GM18951 (cell line): ENCODE results near the gene BOC.

Experiments used
- POLR2A ChIP-seq: IDR thresholded peaks from 4 replicates; pipeline ENCODE4 v1.6.1; 2011; ENCODE audit warnings: mild to moderate bottlenecking; ENCODE audit not compliant: insufficient read length, insufficient read depth; ENCODE audit errors: extremely low read depth
- in situ Hi-C: fragments of 300-500 bp; cut with MboI; formaldehyde crosslinking; loops from one replicate; pipeline ENCODE4 v1.12.0; 2022; ENCODE audit warnings: low sequenced_read_pairs, mixed read lengths, inconsistent platforms; ENCODE audit not compliant: unreplicated experiment

BOC gene

DNA sequence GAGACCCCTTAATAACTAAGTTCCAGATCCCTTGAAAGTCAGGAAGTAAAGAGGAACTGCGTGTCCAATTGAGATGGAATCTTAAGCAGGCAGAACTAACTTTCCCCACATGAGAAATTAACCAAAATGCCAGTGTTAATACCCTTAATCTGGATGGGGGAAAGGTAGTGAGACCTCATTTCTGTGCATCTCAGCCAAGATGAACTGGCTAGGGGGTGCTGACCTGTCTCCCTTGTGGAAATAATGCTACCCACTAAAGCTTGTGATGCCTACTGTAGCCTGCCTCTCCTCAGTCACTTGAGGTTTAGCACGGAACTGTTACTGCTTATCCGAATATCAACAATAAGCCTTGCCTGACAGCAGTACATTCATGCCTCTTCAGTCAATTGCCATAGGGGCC is 15.1 kb downstream of the BOC start:
- in situ Hi-C loops = no loop called here
- TF ChIP-seq POLR2A = no peak

DNA sequence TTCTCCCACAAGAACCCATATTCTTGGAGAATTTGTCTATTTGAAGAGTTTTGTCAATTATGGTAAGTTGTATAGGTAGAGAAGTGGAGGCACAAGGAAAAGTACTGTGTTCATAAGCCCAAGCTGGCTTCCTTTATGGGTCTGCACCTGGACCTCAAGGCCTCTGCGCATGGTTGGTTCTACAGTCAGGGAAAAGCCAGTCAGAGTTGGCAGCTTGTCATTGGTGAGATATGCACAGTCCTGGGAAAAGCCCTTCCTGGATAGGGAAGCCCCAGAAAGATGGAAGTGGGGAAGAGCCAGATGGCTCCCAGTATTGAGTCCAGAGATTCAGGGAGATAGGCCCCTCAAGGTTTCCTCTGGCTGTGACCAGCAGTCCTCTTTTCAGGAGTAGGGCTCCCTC is 15.8 kb downstream of the BOC start:
- no peak for TF ChIP-seq POLR2A
- in situ Hi-C loops = no loop called here

DNA sequence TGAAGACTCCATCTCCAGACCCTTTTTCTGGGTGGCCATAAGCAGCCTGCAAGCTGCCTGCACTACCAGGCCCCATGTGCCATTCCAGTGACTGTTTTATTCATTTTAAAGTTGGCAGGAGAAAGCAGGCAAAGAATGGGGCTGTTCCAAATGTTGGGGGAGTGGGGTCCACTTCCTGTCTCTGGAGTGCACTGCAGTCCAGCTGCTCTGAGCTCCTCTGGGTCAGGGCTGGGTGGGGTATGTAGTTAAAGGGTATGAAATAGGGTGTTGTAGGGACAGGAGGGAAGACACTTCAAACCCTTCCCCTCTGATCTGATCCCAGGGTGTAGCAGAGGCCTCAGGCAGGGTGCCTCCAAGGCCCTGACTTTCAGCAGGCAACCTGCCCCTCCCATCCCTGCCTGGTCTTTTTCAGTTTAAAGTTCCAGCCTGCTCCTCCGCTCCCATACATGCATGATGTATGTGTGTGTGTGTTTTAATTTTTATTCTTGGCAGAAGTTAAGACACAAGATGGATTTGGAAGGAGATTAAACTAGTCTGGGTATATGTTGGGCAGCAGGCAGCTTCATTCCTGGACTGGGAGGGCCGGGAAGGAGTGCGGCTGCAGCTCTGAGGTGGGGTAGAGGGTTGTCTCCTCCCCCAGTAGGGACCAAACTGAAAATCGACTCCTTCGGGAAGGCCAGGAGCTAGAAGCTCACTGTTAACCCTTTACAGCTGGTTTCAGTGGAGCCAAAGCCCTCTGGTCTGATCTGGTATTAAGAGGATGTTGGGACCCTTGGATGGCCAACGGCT is 17.3 kb downstream of the BOC start:
- in situ Hi-C loops = no loop called here
- no peak for TF ChIP-seq POLR2A

DNA sequence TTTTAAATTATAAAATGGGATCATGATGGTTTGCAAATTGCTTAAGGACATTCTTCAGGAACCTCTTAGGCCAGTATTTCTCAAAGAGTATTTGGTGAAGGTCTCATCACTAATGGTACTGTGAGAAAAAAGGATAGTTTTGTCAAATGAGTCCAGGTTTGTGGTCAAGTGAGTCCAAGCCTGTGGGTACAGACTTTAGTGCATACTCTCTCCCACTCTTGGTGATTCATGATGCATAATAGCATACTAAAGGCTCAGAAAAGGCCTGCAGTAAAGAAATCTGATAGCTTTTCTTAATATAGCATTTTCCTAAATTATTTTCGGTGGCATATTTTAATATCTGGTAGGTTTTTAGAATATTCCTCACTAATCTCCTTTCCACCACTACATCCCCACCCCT is 20.0 kb downstream of the BOC start:
- in situ Hi-C loops = no loop called here
- TF ChIP-seq POLR2A = no peak

DNA sequence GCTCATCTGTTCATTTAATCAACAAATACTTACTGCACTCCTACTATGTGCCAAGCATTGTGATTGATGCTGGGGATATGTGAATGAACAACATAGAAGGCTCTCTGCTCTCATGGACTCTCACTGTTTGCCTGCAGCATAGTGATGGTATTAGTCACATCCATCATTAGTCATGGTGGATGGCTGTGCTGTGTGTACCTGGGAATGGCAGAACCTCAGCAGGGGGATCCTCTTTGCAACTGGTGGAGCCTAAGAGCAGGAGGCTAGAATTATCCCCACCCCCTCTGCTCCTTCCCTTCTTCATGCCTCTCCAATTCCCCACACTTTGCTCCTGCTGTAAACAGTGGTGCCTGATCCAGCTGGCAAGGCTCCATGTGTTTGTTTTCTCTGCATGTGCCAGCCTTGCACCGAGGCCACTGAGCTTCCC is 20.5 kb downstream of the BOC start:
- TF ChIP-seq POLR2A = no peak
- in situ Hi-C loops = no loop called here

DNA sequence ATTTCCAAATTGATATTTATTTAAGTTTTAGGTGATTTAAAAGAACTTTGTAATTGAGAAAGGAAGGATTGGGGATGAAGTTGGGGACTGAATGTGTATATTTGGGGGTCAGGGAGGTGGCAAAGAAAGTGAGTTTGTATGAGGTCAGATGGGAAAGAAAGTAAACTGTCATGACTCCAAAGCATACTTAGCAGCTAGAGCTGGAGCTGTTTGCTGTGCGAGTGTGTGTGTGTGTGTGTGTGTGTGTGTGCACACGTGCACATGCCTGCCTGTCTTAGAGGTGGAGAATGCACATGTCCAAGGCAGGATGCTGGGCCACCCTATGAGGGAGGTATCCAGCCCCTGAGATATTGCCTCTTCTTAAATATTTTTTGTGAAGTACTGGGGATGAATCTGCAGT is 21.0 kb downstream of the BOC start:
- in situ Hi-C loops = no loop called here
- TF ChIP-seq POLR2A = no peak

DNA sequence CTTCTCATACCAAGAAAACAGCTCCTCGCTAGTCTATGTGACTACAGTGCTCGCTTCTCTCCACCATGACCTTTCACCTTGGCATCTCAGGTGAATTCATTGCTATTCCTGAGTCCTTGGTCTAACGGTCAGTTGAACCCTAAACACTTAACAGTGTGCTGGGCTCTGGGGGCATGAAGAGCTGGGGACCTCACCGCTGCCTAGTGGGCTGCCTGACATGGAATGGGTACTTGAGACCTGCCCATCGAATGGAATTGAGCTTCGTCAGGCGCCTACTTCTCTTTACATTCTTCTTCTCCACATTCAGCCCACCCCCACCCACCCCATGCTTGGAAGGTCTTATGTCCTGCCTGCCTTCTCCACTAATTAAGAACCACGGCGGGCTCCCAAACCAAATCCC is 22.1 kb downstream of the BOC start:
- in situ Hi-C loops = no loop called here
- no peak for TF ChIP-seq POLR2A

DNA sequence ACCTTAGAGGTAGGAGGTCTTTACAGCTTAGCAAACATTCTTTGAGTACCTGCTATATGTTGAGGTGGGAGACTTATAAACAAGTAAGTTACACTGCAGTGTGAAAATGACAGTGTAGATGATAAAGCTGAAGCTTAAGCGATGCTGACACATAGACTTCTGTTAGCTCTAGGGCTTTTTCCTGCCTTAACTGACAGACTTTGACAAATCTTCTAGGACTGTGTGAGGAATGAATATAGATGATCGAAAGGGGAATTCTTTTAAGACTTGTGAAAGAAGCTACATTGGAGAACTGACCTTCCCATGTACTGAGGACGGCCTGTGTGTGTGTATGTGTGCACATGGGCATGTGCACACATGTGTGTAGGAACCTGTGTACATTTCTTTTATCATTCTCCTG is 22.7 kb downstream of the BOC start:
- TF ChIP-seq POLR2A = no peak
- in situ Hi-C loops = no loop called here

DNA sequence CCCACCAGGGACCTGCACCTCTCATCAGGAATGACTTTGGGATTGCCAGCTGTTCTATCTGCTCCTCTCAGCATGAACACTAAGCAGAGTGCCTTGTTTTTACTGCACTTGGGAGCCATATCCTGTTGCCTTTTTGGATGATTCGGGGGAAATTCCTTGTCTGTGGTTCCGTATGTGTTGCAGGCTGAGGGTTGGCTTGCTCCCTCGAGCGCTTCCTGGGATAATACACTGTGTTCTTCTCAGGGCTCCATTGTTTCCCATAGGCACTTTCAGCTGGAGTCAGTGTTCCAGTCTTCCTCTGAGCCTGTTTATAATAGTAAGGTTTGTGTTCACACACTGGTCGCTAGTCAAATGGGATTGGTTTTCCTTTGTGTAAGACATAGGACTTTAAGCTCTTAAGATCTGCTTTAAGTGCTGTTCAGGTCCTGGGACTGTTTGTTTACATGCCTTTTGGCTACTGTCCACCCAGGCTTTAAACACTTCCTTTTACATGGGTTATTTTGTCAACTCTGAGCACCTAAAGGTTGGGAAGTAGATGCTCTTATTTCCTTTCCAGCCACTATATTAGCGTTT is 23.4 kb downstream of the BOC start:
- no peak for TF ChIP-seq POLR2A
- in situ Hi-C loops = no loop called here

DNA sequence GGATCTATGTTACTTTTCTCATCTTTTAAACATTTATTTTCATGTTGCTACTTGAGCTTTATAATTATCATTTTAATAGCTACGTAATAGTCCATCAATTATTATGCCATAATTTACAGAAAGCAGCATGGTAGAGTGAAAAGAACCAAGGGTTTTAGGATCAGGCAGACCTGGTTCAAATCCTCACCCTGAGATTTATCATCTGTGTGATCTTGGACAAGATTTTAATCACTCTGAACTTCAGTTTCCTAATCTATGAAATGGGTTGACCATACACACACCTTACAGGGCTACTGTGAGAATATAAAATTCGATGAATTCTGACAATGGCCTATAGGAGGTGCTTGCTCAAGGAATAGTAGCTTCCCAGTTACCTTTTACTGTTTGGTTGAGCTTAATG is 27.1 kb downstream of the BOC start:
- in situ Hi-C loops = no loop called here

DNA sequence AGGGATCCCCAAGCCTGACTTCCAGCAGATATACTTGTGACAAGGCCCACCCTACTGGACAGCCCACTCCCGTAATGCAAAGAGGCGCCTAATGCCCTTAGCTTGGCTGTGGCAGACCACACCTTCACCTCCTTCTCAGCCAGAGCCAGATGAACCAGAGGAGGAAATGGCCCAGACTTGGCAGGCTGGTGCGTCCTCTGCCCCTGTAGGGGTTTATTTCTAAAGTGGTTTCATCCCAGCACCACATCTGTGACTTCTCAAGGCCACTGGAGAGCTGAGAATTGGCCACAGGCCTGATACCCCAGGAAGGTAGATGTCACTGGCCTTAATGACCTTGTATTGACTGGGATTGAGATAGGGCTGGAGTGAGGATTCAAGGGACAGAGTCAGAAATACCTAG is 29.5 kb downstream of the BOC start:
- TF ChIP-seq POLR2A = no peak
- in situ Hi-C loops = no loop called here

More for the DNA sequence above, 27.1 kb downstream of the BOC start:
- no peak for TF ChIP-seq POLR2A

DNA sequence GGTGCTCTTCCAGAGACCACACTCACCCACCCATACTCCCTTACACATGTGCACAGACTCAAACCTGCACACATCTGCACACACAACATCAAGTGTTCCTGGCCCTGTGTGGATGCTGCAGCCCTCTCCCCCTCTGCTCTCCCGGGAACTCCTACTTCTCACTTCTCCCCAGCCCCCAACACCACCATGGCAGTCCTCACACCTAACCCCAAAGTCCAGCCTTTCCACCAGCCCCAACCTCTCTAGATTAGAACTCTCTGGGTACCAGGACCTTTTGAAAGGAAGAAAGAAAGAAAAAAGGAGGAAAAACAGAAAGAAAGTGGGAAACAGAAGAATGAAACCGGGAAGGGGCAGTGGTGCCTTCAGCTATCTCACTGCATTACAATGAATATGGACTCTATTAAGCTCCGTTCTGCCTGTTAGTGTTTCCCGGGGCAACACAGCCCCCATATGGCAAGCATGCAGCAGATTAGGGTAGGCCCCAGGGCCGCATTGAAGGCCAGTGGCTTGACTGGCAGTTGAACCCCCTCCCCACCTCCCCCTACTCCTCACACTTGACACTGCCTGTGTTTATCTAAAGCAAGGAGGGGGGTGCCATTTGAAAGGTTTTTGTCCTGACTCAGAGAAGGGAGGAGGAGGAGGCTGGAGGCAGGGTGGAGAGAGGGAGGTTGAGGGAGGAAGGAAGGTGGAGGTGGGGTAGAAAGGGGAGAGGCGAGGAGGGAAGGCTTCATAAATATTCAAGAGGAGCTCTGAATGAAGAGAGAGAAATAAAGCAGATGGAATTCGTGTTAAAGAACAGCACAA is 30.1 kb downstream of the BOC start:
- TF ChIP-seq POLR2A = no peak
- in situ Hi-C loops = no loop called here

DNA sequence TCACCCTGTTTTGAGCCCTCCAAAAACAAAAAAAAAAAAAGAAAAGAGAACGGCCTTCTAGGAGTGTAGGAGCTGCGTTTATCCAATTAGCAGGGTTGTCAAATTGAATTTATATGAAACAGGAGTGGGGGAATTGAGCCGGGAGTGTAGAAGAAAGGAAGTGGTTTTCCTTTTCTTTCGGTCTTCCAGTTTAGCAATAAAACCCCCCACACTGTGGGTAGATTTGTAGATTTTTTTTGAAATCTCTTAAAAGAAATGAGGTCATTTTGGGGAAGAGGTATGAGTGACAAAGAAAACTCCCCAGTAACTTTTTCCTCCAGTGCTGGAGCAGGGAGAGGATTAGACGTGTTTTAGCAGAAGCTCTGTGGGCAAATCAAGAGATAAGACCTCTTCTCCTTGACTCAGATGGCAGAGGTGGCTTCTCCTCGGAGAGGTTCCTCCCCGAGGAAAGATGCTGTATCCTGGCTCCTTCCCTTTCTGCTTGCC is 30.8 kb downstream of the BOC start:
- no peak for TF ChIP-seq POLR2A

More for the DNA sequence above, 30.8 kb downstream of the BOC start:
- in situ Hi-C loops = no loop called here
